ENCODE results near the gene AGBL2.

DNA sequence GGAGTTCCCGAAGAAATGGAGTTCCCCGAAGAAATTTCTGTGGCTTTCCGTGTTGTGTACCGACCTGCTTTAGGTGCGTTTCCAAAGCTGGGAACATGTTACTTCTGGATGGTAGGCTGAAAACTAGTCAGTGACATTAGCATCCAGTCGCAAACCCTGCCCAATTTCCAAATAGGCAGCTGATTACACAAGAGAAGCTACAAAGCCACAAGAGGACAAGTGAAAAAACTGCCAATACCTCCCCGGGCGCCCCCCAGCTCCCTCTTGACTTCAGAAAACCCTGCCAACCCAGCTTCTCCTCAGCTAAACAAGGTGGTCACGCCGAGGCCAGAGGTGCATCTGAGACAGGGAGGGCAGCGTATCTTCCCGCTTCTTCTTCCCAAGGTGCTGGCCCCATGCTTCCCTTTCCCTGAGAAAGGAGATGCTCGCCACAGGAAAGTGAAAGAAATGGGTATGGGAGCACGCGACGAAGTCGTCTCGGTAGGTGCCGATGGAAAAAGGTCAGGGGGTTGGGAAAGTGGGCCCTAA lies 551 bp downstream of the AGBL2 start:
- TF ChIP-seq, protein P1, sequence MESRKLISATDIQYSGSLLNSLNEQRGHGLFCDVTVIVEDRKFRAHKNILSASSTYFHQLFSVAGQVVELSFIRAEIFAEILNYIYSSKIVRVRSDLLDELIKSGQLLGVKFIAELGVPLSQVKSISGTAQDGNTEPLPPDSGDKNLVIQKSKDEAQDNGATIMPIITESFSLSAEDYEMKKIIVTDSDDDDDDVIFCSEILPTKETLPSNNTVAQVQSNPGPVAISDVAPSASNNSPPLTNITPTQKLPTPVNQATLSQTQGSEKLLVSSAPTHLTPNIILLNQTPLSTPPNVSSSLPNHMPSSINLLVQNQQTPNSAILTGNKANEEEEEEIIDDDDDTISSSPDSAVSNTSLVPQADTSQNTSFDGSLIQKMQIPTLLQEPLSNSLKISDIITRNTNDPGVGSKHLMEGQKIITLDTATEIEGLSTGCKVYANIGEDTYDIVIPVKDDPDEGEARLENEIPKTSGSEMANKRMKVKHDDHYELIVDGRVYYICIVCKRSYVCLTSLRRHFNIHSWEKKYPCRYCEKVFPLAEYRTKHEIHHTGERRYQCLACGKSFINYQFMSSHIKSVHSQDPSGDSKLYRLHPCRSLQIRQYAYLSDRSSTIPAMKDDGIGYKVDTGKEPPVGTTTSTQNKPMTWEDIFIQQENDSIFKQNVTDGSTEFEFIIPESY (IDR thresholded peaks at IDR 0.05): no peak
- TF ChIP-seq, protein P2, sequence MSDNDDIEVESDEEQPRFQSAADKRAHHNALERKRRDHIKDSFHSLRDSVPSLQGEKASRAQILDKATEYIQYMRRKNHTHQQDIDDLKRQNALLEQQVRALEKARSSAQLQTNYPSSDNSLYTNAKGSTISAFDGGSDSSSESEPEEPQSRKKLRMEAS (IDR thresholded peaks at IDR 0.05): peak; percentile 14
- TF ChIP-seq, protein P3, sequence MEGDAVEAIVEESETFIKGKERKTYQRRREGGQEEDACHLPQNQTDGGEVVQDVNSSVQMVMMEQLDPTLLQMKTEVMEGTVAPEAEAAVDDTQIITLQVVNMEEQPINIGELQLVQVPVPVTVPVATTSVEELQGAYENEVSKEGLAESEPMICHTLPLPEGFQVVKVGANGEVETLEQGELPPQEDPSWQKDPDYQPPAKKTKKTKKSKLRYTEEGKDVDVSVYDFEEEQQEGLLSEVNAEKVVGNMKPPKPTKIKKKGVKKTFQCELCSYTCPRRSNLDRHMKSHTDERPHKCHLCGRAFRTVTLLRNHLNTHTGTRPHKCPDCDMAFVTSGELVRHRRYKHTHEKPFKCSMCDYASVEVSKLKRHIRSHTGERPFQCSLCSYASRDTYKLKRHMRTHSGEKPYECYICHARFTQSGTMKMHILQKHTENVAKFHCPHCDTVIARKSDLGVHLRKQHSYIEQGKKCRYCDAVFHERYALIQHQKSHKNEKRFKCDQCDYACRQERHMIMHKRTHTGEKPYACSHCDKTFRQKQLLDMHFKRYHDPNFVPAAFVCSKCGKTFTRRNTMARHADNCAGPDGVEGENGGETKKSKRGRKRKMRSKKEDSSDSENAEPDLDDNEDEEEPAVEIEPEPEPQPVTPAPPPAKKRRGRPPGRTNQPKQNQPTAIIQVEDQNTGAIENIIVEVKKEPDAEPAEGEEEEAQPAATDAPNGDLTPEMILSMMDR (IDR thresholded peaks at IDR 0.05; ENCODE audit: low read depth, low read length, missing input control): no peak
- TF ChIP-seq RAD21 (IDR thresholded peaks at IDR 0.05): peak in 1 of 2 donors; percentile 39
- peak; percentile 5 to 23 for TF ChIP-seq RXRA (IDR thresholded peaks at IDR 0.05)

Measured in liver (tissue), 3 donors.